ENCODE data around the gene MAPRE3.

Gene MAPRE3

GRCh38 chr2:26957534-26957933 lies 12.9 kb upstream of the MAPRE3 start:
- 65% methylated on average over 2 of the region's 3 CpGs for WGBS
- Histone ChIP-seq H2AFZ (ENCODE audit: low read depth, low read length) (no peak overlapping the region), H4K8ac (ENCODE audit: low read length) (no peak overlapping the region), H3K9me3 (ENCODE audit: control insufficient read depth, low read length) (no peaks in the 10 kb centered on the region), H4K91ac (ENCODE audit: low read length) (no peak overlapping the region), H3K4me2 (ENCODE audit: low read length, poor library complexity, severe bottlenecking) (no peak overlapping the region), H2AK5ac (ENCODE audit: low read length, severe bottlenecking) (peak overlapping the region; percentile 23), H3K9ac (ENCODE audit: low read length) (no peak overlapping the region), H3K14ac (ENCODE audit: low read length in 2 of 2) (no peak overlapping the region), H3K27me3 (ENCODE audit: control insufficient read depth in 1 of 2, insufficient read depth in 1 of 2, low read length in 2 of 2) (peaks cover 51 to 85% of the 10 kb centered on the region in 2 experiments), H3K27ac (ENCODE audit: low read length, poor library complexity, severe bottlenecking) (no peak overlapping the region), H2BK120ac (ENCODE audit: low read depth, low read length) (no peak overlapping the region), H3K36me3 (ENCODE audit: control insufficient read depth in 1 of 2, insufficient read depth in 2 of 2, low read depth in 1 of 2, low read length in 2 of 2) (no peaks in the 10 kb centered on the region), H2BK15ac (ENCODE audit: low read depth, poor library complexity, severe bottlenecking) (peak overlapping the region; percentile 12), H2BK5ac (ENCODE audit: low read depth, low read length, poor library complexity, severe bottlenecking) (no peak overlapping the region), H2BK12ac (ENCODE audit: low read length in 2 of 2) (no peak overlapping the region), H3K4me3 (ENCODE audit: insufficient read depth in 1 of 2, low read depth in 1 of 2, low read length in 2 of 2) (no peak overlapping the region), H3K4me1 (ENCODE audit: control insufficient read depth, insufficient read depth, low read depth, low read length) (peaks cover 11% of the 10 kb centered on the region), H3K18ac (ENCODE audit: low read depth in 1 of 2, low read length in 2 of 2) (no peak overlapping the region), H3K4ac (ENCODE audit: low read depth in 1 of 2, low read length in 2 of 2) (no peak overlapping the region), H3K79me1 (replicated peaks; ENCODE audit: low read length, poor library complexity, severe bottlenecking) (no peaks in the 10 kb centered on the region), H3K23ac (ENCODE audit: low read length in 2 of 2) (no peak overlapping the region)
- no peak for DNase-seq

DNA sequence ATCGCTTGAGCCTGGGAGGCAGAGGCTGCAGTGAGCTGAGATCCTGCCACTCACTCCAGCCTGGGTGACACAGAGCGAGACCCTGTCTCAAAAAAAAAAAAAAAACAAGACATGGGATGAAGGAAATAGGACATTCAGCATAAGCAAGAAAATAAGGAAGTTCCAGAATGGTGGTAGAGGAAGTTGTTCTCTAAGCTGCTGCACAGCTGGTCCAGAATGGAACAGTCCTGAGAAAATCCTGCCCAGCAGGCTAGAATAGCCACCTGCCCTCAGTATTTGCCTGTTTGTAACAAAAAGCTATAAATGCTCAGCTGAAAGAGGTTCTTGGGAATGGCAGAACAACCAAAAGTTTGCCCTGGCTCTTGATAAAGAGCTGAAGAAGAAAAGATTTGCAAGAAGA lies 11.1 kb upstream of the MAPRE3 start:
- Histone ChIP-seq H4K8ac (ENCODE audit: low read length) (no peak overlapping the region), H3K14ac (ENCODE audit: low read length in 2 of 2) (no peak overlapping the region), H3K79me1 (replicated peaks; ENCODE audit: low read length, poor library complexity, severe bottlenecking) (no peaks in the 10 kb centered on the region), H3K36me3 (ENCODE audit: control insufficient read depth in 1 of 2, insufficient read depth in 2 of 2, low read depth in 1 of 2, low read length in 2 of 2) (no peaks in the 10 kb centered on the region), H3K27me3 (ENCODE audit: control insufficient read depth in 1 of 2, insufficient read depth in 1 of 2, low read length in 2 of 2) (peaks cover 48 to 70% of the 10 kb centered on the region in 2 experiments), H3K4me1 (ENCODE audit: control insufficient read depth, insufficient read depth, low read depth, low read length) (peaks cover 11% of the 10 kb centered on the region), H3K9me3 (ENCODE audit: control insufficient read depth, low read length) (no peaks in the 10 kb centered on the region), H2BK120ac (ENCODE audit: low read depth, low read length) (no peak overlapping the region), H4K91ac (ENCODE audit: low read length) (no peak overlapping the region), H2BK15ac (ENCODE audit: low read depth, poor library complexity, severe bottlenecking) (no peak overlapping the region), H2AK5ac (ENCODE audit: low read length, severe bottlenecking) (no peak overlapping the region), H3K4me2 (ENCODE audit: low read length, poor library complexity, severe bottlenecking) (no peak overlapping the region), H2BK5ac (ENCODE audit: low read depth, low read length, poor library complexity, severe bottlenecking) (no peak overlapping the region), H2BK12ac (ENCODE audit: low read length in 2 of 2) (no peak overlapping the region), H3K4me3 (ENCODE audit: insufficient read depth in 1 of 2, low read depth in 1 of 2, low read length in 2 of 2) (no peak overlapping the region), H3K27ac (ENCODE audit: low read length, poor library complexity, severe bottlenecking) (no peak overlapping the region), H3K18ac (ENCODE audit: low read depth in 1 of 2, low read length in 2 of 2) (no peak overlapping the region), H3K9ac (ENCODE audit: low read length) (no peak overlapping the region), H3K23ac (ENCODE audit: low read length in 2 of 2) (no peak overlapping the region), H3K4ac (ENCODE audit: low read depth in 1 of 2, low read length in 2 of 2) (no peak overlapping the region), H2AFZ (ENCODE audit: low read depth, low read length) (no peak overlapping the region)
- DNase-seq = no peak
- 82% methylated on average over 2 of the region's 2 CpGs for WGBS

DNA sequence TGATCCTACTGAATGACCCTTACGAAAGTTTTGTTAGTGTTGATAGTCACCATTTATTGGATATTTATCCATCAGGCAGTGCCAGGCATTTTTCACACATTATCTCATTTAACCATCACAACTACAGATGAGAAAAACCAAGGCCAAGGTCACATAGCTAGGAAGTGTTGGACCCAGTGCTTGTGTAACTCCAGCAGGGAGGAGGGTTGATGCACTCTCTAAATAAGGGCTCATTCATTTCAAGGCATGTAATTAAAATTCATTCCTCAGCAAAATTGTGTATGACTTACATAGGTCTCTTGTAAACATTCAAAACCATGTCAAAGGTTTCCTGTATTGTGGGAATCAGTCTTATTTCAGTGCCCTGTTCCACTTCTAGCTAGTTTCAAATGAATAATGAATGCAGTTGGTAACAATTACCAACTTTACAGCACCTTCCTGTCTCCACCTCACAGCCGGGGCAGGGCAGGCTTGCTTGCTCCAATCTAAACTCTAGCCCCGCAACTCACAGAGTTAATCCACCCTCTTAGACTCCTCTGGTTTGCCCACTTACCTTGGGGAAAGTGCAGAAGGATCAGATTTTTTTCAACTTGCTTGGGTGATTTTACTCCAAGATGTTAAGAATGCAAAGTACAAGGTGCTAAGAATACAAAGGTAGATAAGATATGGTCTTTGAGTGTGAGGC lies 5.8 kb upstream of the MAPRE3 start:
- H3K4ac ChIP-seq (ENCODE audit: low read depth in 1 of 2, low read length in 2 of 2) = peak overlapping the region in 1 of 2 experiments; percentile 28
- no peak overlapping the region for H3K18ac ChIP-seq (ENCODE audit: low read depth in 1 of 2, low read length in 2 of 2)
- no peak overlapping the region for H3K9ac ChIP-seq (ENCODE audit: low read length)
- WGBS = 78% methylated on average over 1 of the region's 3 CpGs
- no peak overlapping the region for H2BK12ac ChIP-seq (ENCODE audit: low read length in 2 of 2)
- H3K14ac ChIP-seq (ENCODE audit: low read length in 2 of 2) = no peak overlapping the region
- H2BK15ac ChIP-seq (ENCODE audit: low read depth, poor library complexity, severe bottlenecking) = no peak overlapping the region
- no peak overlapping the region for H3K4me3 ChIP-seq (ENCODE audit: insufficient read depth in 1 of 2, low read depth in 1 of 2, low read length in 2 of 2)
- no peaks in the 10 kb centered on the region for H3K9me3 ChIP-seq (ENCODE audit: control insufficient read depth, low read length)
- no peaks in the 10 kb centered on the region for H3K36me3 ChIP-seq (ENCODE audit: control insufficient read depth in 1 of 2, insufficient read depth in 2 of 2, low read depth in 1 of 2, low read length in 2 of 2)
- no peak overlapping the region for H2AFZ ChIP-seq (ENCODE audit: low read depth, low read length)
- H2AK5ac ChIP-seq (ENCODE audit: low read length, severe bottlenecking) = no peak overlapping the region
- no peak overlapping the region for H3K23ac ChIP-seq (ENCODE audit: low read length in 2 of 2)
- H3K27ac ChIP-seq (ENCODE audit: low read length, poor library complexity, severe bottlenecking) = no peak overlapping the region
- DNase-seq = no peak
- H2BK5ac ChIP-seq (ENCODE audit: low read depth, low read length, poor library complexity, severe bottlenecking) = no peak overlapping the region
- no peaks in the 10 kb centered on the region for H3K79me1 ChIP-seq (replicated peaks; ENCODE audit: low read length, poor library complexity, severe bottlenecking)
- H2BK120ac ChIP-seq (ENCODE audit: low read depth, low read length) = no peak overlapping the region
- no peak overlapping the region for H4K8ac ChIP-seq (ENCODE audit: low read length)
- H3K27me3 ChIP-seq (ENCODE audit: control insufficient read depth in 1 of 2, insufficient read depth in 1 of 2, low read length in 2 of 2) = peaks cover 42 to 47% of the 10 kb centered on the region in 2 experiments
- no peak overlapping the region for H4K91ac ChIP-seq (ENCODE audit: low read length)
- peaks cover 6% of the 10 kb centered on the region for H3K4me1 ChIP-seq (ENCODE audit: control insufficient read depth, insufficient read depth, low read depth, low read length)
- no peak overlapping the region for H3K4me2 ChIP-seq (ENCODE audit: low read length, poor library complexity, severe bottlenecking)

DNA sequence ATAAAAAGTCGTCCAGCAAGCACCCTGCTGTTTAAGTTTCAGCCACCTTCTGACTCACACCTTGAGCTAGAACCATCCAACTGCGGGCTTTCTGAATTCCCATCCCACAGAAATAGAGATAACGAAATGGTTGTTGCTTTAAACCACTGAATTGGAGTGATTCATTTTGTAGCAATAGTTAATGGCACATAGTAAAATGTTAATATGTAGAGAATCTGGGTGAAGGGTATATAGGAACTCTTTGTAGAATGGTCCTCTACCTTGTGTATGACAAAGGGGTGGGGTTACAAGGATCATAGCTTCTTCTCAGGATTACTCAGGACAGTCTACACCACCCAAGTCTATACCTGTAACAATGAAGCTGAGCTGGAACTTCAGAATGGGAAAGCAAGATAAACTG lies 2.4 kb upstream of the MAPRE3 start:
- Histone ChIP-seq H3K14ac (ENCODE audit: low read length in 2 of 2) (no peak overlapping the region), H3K4me2 (ENCODE audit: low read length, poor library complexity, severe bottlenecking) (no peak overlapping the region), H3K36me3 (ENCODE audit: control insufficient read depth in 1 of 2, insufficient read depth in 2 of 2, low read depth in 1 of 2, low read length in 2 of 2) (no peaks in the 10 kb centered on the region), H4K91ac (ENCODE audit: low read length) (no peak overlapping the region), H2AK5ac (ENCODE audit: low read length, severe bottlenecking) (no peak overlapping the region), H3K9ac (ENCODE audit: low read length) (no peak overlapping the region), H3K4ac (ENCODE audit: low read depth in 1 of 2, low read length in 2 of 2) (no peak overlapping the region), H3K23ac (ENCODE audit: low read length in 2 of 2) (no peak overlapping the region), H2BK120ac (ENCODE audit: low read depth, low read length) (no peak overlapping the region), H2BK15ac (ENCODE audit: low read depth, poor library complexity, severe bottlenecking) (no peak overlapping the region), H3K79me1 (replicated peaks; ENCODE audit: low read length, poor library complexity, severe bottlenecking) (peaks cover 2% of the 10 kb centered on the region), H2AFZ (ENCODE audit: low read depth, low read length) (no peak overlapping the region), H3K18ac (ENCODE audit: low read depth in 1 of 2, low read length in 2 of 2) (no peak overlapping the region), H2BK12ac (ENCODE audit: low read length in 2 of 2) (no peak overlapping the region), H3K4me1 (ENCODE audit: control insufficient read depth, insufficient read depth, low read depth, low read length) (peaks cover 12% of the 10 kb centered on the region), H3K9me3 (ENCODE audit: control insufficient read depth, low read length) (no peaks in the 10 kb centered on the region), H4K8ac (ENCODE audit: low read length) (no peak overlapping the region), H3K27ac (ENCODE audit: low read length, poor library complexity, severe bottlenecking) (no peak overlapping the region), H2BK5ac (ENCODE audit: low read depth, low read length, poor library complexity, severe bottlenecking) (no peak overlapping the region), H3K4me3 (ENCODE audit: insufficient read depth in 1 of 2, low read depth in 1 of 2, low read length in 2 of 2) (no peak overlapping the region), H3K27me3 (ENCODE audit: control insufficient read depth in 1 of 2, insufficient read depth in 1 of 2, low read length in 2 of 2) (peaks cover 28 to 53% of the 10 kb centered on the region in 2 experiments)
- WGBS = 68% methylated on average over 3 of the region's 3 CpGs
- DNase-seq = no peak

Data from mesenchymal stem cell (in vitro differentiated cells and primary cell).